Measurements from ENCODE around the gene PJA2.
"Not testable (repeated sequence)": the region's sequence is repeated elsewhere in the genome, so short reads cannot be mapped to it uniquely, and the experiment has no call there.

The PJA2 gene

GRCh38 chr5:109297900-109298299 is 111.9 kb downstream of the PJA2 start:
- Histone ChIP-seq H3F3A (ENCODE audit: insufficient read depth) (no peaks in the 10 kb centered on the region), H3K79me2 (ENCODE audit: insufficient read depth, low read length) (no peaks in the 10 kb centered on the region), H3K4me2 (ENCODE audit: low read depth, low read length, poor library complexity, severe bottlenecking) (no peak overlapping the region), H3K9me3 (ENCODE audit: insufficient read depth, low read length) (no peaks in the 10 kb centered on the region), H3K9ac (ENCODE audit: low read length) (no peak overlapping the region), H3K27ac (ENCODE audit: low read depth, low read length) (no peak overlapping the region), H3K27me3 (ENCODE audit: low read length) (no peaks in the 10 kb centered on the region), H3K9me2 (replicated peaks; ENCODE audit: insufficient read depth, low read length) (no peaks in the 10 kb centered on the region), H2AFZ (ENCODE audit: low read depth, low read length, severe bottlenecking) (no peak overlapping the region), H3K4me3 (ENCODE audit: insufficient read depth, low read length, poor library complexity, severe bottlenecking) (no peak overlapping the region), H3K36me3 (ENCODE audit: low read length) (no peaks in the 10 kb centered on the region), H4K20me1 (ENCODE audit: low read depth, low read length) (no peaks in the 10 kb centered on the region)
- TF ChIP-seq EZH2phosphoT487 (conservative IDR thresholded peaks at IDR 0.05; ENCODE audit: low read length) (no peak), CTCF (IDR thresholded peaks at IDR 0.05; ENCODE audit: insufficient read depth, low read length, poor library complexity, severe bottlenecking) (no peak)

- no peak overlapping the region for H2AFZ ChIP-seq (ENCODE audit: low read depth, low read length, severe bottlenecking)
- H3K79me2 ChIP-seq (ENCODE audit: insufficient read depth, low read length), result no peaks in the 10 kb centered on the region
- H3F3A ChIP-seq (ENCODE audit: insufficient read depth), result no peaks in the 10 kb centered on the region
- H3K9me3 ChIP-seq (ENCODE audit: insufficient read depth, low read length), result no peaks in the 10 kb centered on the region
- no peak for TF ChIP-seq CTCF (IDR thresholded peaks at IDR 0.05; ENCODE audit: insufficient read depth, low read length, poor library complexity, severe bottlenecking)
- no peak for TF ChIP-seq EZH2phosphoT487 (conservative IDR thresholded peaks at IDR 0.05; ENCODE audit: low read length)
- no peaks in the 10 kb centered on the region for H3K36me3 ChIP-seq (ENCODE audit: low read length)
- no peak overlapping the region for H3K4me3 ChIP-seq (ENCODE audit: insufficient read depth, low read length, poor library complexity, severe bottlenecking)
- H3K27me3 ChIP-seq (ENCODE audit: low read length), result no peaks in the 10 kb centered on the region
- H4K20me1 ChIP-seq (ENCODE audit: low read depth, low read length), result no peaks in the 10 kb centered on the region
- no peak overlapping the region for H3K27ac ChIP-seq (ENCODE audit: low read depth, low read length)
- no peak overlapping the region for H3K4me2 ChIP-seq (ENCODE audit: low read depth, low read length, poor library complexity, severe bottlenecking)
- no peak overlapping the region for H3K9ac ChIP-seq (ENCODE audit: low read length)
- no peaks in the 10 kb centered on the region for H3K9me2 ChIP-seq (replicated peaks; ENCODE audit: insufficient read depth, low read length)
These were observed 118.7 kb downstream of the PJA2 start for GRCh38 chr5:109291090-109291489.

GRCh38 chr5:109290231-109290630 is 119.5 kb downstream of the PJA2 start:
- Histone ChIP-seq H3K4me2 (ENCODE audit: low read depth, low read length, poor library complexity, severe bottlenecking) (no peak overlapping the region), H3K9me3 (ENCODE audit: insufficient read depth, low read length) (no peaks in the 10 kb centered on the region), H3K9me2 (replicated peaks; ENCODE audit: insufficient read depth, low read length) (no peaks in the 10 kb centered on the region), H3K79me2 (ENCODE audit: insufficient read depth, low read length) (no peaks in the 10 kb centered on the region), H4K20me1 (ENCODE audit: low read depth, low read length) (no peaks in the 10 kb centered on the region), H2AFZ (ENCODE audit: low read depth, low read length, severe bottlenecking) (no peak overlapping the region), H3K36me3 (ENCODE audit: low read length) (no peaks in the 10 kb centered on the region), H3K27ac (ENCODE audit: low read depth, low read length) (no peak overlapping the region), H3F3A (ENCODE audit: insufficient read depth) (no peaks in the 10 kb centered on the region), H3K4me3 (ENCODE audit: insufficient read depth, low read length, poor library complexity, severe bottlenecking) (no peak overlapping the region), H3K27me3 (ENCODE audit: low read length) (no peaks in the 10 kb centered on the region), H3K9ac (ENCODE audit: low read length) (no peak overlapping the region)
- TF ChIP-seq CTCF (IDR thresholded peaks at IDR 0.05; ENCODE audit: insufficient read depth, low read length, poor library complexity, severe bottlenecking) (no peak), EZH2phosphoT487 (conservative IDR thresholded peaks at IDR 0.05; ENCODE audit: low read length) (no peak)

- not testable (repeated sequence) for H3K27ac ChIP-seq (ENCODE audit: low read depth, low read length); H3K79me2 ChIP-seq (ENCODE audit: insufficient read depth, low read length); H3K9me3 ChIP-seq (ENCODE audit: insufficient read depth, low read length); H3K4me2 ChIP-seq (ENCODE audit: low read depth, low read length, poor library complexity, severe bottlenecking); H4K20me1 ChIP-seq (ENCODE audit: low read depth, low read length); H3K36me3 ChIP-seq (ENCODE audit: low read length); H3K9ac ChIP-seq (ENCODE audit: low read length); H2AFZ ChIP-seq (ENCODE audit: low read depth, low read length, severe bottlenecking); H3K27me3 ChIP-seq (ENCODE audit: low read length); H3K9me2 ChIP-seq (replicated peaks; ENCODE audit: insufficient read depth, low read length); H3K4me3 ChIP-seq (ENCODE audit: insufficient read depth, low read length, poor library complexity, severe bottlenecking); H3F3A ChIP-seq (ENCODE audit: insufficient read depth)
These were observed 123.1 kb downstream of the PJA2 start for GRCh38 chr5:109286628-109287027.

Data from SU-DHL-6 (cell line).